ENCODE measurements around the gene MAP2. TPM values are rescaled to one million over a fixed set of nuclear protein-coding genes. Genes with fewer than 3 reads are reported as not detected.
"Not testable (repeated sequence)": the region's sequence is repeated elsewhere in the genome, so short reads cannot be mapped to it uniquely, and the experiment has no call there.

The MAP2 gene
- total RNA-seq, 1 donor from 2014 or later, result 678 TPM

DNA sequence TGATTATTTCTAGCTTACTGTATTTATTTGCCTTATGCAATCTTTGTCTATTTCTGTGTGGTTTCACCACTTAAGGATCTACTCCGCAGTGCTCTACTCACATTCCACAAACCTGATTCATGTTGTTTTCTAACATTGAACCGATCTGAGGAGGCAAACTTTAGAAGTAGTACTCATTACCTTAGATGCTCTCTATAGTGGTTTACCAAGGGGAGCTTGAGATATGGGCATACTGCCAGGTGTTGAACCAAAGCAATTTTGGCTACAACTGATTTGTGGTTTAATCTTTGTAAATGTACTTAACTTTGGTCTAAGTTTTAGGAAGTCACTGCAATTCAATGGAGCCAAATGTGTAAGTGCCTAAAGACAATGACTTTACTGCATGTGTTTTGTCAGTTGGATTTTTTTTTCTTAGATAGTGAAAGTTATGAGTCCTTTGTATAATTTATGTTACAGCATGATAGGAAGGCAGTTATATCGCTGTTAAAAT, 50.1 kb downstream of the MAP2 start:
- DNase-seq (ENCODE audit: low spot score in 2 of 2), result no peak
- no peak for FAIRE-seq

DNA sequence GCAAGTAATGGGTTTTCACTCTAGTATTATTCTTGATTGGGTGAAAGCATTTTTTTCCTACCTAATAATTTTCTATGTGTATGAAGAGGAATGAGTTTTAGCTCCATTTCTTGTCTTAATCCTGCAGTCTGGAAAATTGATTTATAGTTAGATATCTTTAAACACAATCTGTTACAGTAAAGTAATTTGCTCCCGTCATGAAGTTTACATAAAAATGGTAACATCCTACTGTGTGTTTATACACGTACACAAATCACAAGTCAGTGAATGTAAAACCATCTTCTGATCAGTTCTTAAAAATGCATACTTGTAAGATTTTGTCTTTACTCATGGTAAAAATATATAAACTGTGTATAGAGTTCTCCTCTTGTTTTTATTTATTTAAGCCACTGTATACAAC, 51.1 kb downstream of the MAP2 start:
- no peak for DNase-seq (ENCODE audit: low spot score in 2 of 2)
- FAIRE-seq, result no peak

DNA sequence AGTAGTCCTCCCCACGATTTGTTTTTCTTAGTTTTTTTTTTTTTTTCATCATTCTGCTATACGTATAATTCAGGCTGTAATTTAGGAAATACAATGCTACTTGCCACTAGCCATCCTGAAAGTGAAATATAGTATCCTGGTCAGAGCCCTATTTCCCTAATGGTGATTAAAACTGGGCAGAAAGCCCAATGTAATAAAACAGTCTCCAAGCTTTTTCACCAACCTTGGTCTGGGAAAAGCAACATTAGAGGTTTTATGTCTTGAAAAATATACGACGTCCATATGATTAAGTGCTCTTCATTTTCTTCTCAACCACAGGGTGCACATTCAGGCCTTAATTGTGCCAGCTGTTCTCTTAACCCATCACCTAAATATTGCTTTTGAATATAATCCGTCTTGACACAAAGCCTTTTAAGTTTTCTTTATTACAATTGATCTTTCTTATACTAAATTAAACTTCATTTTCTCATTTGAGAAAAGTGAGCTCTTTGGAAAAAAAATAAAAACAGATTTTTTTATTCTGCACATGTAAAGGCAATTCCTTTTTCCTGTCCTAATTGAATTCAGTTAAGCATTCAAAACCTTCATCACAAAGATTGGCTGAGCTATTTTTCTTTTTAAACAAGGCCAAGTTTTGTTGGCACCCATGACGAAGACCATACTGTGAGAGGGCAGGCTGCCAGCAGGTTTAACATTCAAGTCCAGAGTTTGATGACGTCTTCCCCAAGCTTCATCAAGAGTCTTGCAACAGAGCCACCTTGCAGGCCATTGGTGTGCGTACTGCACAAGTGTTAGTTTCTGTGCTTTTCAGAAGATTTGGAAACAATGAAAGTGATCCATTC, 52.7 kb downstream of the MAP2 start:
- DNase-seq (ENCODE audit: low spot score in 2 of 2), result no peak
- no peak for FAIRE-seq

DNA sequence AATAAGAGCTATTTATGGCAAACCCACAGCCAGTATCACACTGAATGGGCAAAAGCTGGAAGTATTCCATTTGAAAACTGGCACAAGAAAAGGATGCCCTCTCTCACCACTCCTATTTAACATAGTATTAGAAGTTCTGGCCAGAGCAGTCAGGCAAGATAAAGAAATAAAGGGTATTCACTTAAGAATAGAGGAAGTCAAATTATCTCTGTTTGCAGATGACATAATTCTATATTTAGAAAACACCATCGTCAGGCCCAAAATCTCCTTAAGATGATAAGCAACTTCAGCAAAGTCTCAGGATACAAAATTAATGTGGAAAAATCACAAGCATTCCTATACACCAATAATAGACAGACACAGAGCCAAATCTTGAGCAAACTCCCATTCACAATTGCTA, 68.4 kb downstream of the MAP2 start:
- FAIRE-seq; DNase-seq (ENCODE audit: low spot score in 2 of 2): not testable (repeated sequence)

DNA sequence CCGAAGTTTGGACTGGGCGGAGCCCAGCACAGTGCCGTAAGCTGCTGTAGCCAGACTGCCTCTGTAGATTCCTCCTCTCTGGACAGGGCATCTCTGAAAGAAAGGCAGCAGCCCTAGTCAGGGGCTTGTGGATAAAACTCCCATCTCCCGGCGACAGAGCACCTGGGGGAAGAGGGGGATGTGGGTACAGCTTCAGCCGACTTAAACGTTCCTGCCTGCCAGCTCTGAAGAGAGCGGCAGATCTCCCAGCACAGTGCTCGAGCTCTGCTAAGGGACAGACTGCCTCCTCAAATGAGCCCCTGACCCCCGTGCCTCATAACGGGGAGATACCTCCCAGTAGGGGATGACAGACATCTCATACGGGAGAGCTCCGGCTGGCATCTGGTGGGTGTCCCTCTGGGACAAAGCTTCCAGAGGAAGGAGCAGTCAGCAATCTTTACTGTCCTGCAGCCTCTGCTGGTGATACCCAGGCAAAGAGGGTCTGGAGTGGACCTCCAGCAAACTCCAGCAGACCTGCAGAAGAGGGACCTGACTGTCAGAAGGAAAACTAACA, 71.3 kb downstream of the MAP2 start:
- DNase-seq (ENCODE audit: low spot score in 2 of 2); FAIRE-seq: not testable (repeated sequence)

DNA sequence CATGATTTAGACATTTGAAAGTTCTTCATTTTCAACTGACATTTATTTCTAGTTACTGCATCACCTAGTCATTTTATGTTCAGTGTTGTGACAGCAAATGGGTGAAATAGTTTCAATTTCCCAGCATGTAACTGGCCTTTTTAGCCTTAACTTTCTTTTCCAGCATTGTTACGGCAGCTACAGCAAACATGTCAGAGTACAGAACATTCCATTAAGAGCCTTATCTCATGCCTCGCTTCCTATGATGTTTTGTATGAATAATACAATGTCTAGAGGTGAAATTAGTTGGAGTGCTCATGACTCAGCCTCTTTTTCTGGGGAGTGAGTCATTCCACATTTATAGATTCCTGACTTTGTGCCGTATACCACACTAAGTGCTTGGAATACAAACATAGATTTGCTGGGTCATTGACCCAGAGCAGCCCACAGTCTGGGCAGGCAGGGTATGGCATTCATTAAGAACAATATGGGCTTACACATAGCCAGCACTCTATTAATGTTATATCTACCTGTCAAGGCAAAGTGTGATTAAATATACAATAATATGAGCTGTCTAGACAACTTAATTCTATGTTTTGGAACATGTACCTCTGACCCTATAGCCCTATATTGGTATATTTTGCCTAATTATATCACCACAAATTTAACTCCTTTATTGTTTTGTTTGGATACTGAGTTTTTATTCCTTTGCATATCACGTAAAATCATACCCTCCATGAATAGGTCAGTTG, 72.2 kb downstream of the MAP2 start:
- peak in 1 of 2 donors; percentile 14 for DNase-seq (ENCODE audit: low spot score in 2 of 2)
- FAIRE-seq, result no peak

DNA sequence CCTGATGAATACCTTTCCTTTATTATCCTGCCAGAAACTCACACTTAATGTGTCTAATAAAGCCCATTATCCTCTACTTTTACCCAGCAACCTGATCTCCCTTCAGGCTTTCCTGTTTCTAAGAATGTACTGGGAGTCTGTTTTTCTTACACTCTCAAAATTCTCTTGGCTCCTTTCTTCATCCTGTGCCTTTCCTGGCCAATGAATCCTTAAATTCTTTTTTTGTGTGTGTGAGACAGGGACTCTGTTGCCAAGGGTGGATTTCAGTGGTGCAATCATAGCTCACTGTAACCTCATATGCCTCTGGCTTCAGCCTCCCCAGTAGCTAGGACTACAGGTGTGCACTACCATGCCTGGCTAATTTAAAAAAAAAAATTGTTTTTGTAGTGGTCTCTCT, 72.7 kb downstream of the MAP2 start:
- DNase-seq (ENCODE audit: low spot score in 2 of 2) (no peak), FAIRE-seq (no peak)

DNA sequence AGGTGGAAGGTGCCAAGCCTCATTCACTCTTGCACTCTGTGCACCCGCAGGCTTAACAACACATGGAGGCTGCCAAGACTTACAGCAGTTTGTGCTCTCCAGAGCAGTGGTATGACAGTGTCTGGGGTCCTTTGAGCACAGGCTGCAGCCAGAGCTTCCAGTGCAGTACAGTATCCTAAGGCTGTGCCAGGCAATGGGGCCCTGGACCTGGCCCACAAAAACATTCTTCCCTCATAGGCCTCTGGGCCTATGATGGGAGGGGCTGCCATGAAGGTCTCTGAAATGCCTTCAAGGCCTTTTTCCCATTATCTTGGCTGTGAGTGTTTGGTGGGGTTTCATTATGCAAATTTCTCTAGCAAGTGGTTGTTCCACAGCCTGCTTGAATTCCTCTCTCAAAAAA, 74.8 kb downstream of the MAP2 start:
- FAIRE-seq (no peak), DNase-seq (ENCODE audit: low spot score in 2 of 2) (no peak)

DNA sequence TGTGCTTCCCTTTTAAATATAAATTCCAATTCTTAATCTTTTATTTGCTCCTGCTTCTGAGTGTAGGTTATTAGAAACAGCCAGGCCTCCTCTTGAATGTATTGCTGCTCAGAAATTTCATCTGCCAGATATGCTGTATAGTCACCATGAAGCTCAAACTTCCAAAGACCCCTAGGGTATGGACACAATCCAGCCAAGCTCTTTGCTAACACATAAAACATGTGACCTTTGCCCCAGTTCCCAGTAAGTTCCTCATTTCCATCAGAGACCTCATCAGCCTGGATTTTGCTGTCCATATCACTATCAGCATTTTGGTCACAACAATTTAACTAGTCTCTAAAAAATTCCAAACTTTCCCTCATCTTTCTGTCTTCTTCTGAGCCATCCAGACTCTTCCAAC, 75.2 kb downstream of the MAP2 start:
- FAIRE-seq (no peak), DNase-seq (ENCODE audit: low spot score in 2 of 2) (no peak)

DNA sequence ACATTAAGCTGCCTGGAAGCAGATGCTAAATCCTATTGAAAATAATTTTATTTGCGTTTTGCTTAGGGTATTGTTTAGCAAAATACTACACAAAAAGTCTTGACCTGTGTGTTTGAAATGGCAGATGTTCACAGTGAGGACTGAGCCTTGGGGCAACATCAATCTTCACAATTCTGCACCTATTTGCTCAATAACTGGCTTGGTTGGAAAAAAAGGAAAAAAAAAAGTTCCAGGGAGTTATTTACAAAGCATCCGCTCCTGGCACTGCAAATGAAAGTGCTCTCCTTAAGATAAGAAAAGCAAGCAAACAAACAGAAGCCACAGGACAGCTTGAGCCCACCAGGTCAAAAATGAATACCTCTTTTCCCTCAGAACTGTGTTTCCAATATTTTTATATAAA, 77.7 kb downstream of the MAP2 start:
- DNase-seq (ENCODE audit: low spot score in 2 of 2) (no peak), FAIRE-seq (no peak)

DNA sequence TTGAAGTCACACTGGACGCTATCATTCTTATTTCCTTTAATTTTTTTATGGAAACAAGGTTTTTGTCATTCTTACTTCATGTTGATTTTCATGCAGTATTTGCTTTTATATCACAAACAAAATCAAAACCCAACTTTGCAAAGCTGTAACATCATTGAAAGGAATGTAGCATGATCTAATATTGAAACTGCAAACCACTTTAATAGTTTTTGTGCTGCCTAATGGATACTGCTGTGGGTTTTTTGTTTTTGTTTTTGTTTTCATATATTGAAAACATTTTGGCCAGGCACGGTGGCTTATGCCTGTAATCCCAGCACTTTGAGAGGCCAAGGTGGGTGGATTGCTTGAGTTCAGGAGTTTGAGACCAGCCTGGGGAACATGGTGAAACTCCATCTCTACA, 81.6 kb downstream of the MAP2 start:
- FAIRE-seq, result no peak
- DNase-seq (ENCODE audit: low spot score in 2 of 2), result no peak

DNA sequence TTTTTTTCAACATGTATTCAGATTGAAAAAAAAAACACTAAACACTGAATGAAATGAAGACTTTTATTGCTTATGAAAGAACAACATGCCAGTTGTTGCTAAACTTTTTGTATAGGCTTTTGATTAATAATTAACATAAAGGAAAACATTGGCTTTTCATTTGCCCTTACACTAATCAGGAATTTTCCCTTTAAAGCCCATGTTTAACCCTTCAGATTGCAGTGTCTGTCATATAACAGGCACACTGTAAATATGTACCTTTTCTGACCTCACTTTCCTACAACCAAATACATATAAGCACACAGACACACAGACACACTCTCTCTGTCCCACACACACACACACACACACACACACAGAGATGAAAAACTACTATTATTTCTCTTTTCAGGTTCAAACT, 84.4 kb downstream of the MAP2 start:
- no peak for DNase-seq (ENCODE audit: low spot score in 2 of 2)
- FAIRE-seq, result no peak

DNA sequence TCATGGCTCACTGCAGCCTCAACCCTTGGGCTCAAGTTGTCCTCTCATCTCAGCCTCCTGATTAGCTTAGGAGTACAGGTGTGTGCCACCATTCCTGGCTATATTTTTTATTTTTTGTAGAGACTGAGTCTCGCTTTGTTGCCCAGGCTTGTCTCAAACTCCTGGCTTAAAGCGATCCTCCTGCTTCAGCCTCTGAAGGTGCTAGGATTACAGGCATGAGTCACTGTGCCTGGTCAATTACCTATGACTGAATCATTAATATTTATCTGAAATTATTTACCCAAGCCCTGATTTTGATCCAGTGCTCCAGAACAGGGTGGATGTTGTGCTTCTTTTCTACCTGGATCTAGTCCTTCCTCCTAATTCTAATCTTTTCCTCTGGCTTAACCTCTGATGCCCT, 87.8 kb downstream of the MAP2 start:
- FAIRE-seq (no peak), DNase-seq (ENCODE audit: low spot score in 2 of 2) (no peak)

DNA sequence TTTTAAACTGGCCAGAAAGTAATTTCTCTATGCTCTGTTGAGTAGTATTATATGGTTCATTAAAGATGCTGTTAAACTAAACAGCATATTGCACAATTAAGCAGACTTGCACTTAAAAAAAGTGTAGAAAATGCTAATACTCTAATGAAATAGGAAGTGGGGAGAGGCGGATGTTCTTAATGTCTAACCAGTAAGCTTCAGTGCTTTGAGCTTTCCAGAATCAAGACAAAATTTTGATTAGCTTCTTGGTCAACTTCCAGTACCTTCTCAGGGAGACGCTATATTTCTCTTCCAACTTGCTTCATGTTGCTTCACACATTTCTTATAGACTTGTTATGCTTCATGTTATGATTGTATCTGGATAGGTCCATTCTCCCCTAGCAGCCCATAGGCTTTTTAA, 89.1 kb downstream of the MAP2 start:
- no peak for FAIRE-seq
- no peak for DNase-seq (ENCODE audit: low spot score in 2 of 2)

DNA sequence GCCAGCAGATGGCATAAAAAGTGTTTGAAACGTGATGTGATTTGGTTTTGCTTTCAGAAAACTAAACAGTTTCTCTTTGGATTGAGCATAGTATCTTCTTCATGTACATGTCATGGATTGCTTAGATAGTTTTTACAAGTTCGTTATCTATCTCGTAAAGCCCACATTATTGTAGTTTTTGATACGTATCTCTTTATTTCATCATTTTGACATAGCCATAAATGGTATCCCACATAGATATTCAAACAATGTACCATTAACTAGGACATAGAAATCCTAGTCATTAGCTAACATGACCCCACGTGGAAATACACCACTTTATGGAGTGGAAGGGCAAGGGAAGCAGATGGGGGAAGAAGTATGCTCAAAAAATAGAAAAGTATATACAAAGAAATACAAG, 93.6 kb downstream of the MAP2 start:
- DNase-seq (ENCODE audit: low spot score in 2 of 2) (no peak), FAIRE-seq (no peak)

DNA sequence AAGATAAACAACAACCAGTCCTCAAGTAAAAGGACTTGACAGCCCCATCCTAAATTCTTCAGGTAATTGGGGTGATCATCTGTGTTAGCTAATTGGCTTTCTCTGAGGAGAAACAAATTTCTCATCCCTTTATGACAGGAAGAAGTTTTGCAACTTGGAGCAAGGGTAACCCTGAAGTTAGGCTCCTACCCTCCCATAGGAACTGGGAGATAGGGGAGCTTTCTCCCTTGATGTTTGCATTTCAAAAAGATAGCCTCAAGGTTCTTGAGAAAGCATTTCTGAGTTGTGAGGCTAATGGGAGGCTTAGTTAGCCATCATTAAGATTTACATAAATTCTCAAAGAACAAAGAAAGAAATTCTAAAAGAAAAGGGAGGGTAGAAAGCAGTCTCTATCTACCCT, 95.4 kb downstream of the MAP2 start:
- FAIRE-seq, result no peak
- DNase-seq (ENCODE audit: low spot score in 2 of 2), result no peak

DNA sequence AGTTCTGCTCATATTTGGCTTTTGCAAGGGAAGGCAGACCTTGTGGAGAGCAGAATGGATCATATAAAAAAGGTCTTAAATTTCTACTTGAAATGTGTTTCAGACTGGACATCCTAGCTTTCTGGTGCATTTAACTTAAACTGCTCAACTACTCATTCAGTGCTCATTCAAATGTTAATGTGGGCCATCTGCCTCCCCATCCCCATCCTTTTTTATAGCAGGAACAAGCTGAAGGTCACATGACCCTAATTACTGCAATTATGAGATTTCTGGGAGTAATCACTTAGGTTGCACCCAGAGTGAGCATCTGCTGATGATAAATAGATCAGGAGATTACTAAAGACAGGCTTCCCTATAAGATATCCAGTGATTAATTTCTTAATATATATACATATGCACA, 96.1 kb downstream of the MAP2 start:
- FAIRE-seq (no peak), DNase-seq (ENCODE audit: low spot score in 2 of 2) (no peak)

DNA sequence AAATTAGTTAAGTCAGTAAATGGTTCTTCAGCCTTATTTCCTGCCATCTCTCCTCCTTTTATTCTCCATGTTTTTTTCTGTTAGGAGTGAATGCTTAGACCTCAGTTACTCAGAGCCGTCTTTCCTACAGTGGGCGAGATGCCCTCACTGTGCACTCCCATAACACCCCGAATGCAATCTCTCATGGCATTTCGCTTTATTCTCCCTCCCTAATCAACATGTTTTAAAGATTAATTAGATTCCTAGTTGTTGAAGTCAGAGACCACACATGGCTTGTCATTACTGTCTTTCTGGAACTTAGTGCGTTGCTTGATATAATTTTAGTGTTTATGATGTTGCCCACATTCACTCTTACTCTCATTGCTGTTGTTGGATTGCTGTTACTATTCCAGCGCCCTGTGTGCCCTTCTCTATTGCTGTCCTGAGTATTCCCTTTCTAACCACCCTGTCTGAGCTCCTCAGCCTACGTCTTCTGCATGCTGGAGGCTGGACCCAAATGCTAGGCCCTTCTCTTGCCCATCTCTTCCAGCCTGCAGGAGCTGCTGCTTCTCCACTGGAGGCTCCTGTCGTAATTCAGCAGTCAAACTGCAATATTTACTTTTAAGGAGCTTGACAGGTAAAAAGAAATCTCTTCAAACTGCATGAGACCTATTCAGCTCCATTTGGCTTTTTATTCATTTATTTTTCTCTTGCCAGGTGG, 99.3 kb downstream of the MAP2 start:
- FAIRE-seq (no peak), DNase-seq (ENCODE audit: low spot score in 2 of 2) (no peak)

DNA sequence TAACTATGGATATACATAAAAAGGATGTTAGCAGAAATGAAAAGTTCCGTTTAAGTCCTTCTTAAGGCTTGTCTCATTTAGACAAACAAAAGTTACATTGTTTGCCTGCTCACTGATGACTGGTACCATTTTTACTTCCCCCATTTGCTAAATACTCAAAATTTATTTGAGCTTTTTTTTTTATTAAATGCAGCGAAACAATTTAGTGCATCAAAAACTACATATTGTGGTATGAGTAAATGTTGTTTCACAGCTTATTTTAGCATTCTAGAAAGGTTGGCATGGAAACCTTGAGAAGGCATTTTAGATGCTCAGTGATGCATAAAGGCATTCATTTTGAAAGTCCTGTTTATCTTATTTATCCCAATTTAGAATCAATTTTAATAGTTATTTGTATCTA, 100.0 kb downstream of the MAP2 start:
- no peak for DNase-seq (ENCODE audit: low spot score in 2 of 2)
- FAIRE-seq, result no peak

DNA sequence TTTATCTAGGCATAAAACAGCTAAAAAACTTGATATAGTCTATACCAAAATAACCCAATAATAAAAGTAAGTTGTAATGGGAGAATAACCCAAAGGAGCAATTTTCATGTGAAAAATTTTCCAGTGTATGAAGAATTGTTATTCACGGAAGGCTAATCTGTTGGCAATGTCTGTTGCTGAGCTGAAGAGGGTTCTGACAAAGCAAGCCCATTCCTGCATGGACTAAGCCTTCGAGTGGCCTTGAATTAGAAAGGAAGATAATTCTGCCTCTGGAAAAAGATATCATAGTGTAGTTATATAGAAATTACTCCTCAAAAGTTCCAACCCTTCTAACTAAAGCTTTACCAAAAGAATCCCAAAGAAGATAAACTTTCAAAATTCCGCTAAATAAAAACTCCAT, 101.5 kb downstream of the MAP2 start:
- DNase-seq (ENCODE audit: low spot score in 2 of 2) (no peak), FAIRE-seq (no peak)

DNA sequence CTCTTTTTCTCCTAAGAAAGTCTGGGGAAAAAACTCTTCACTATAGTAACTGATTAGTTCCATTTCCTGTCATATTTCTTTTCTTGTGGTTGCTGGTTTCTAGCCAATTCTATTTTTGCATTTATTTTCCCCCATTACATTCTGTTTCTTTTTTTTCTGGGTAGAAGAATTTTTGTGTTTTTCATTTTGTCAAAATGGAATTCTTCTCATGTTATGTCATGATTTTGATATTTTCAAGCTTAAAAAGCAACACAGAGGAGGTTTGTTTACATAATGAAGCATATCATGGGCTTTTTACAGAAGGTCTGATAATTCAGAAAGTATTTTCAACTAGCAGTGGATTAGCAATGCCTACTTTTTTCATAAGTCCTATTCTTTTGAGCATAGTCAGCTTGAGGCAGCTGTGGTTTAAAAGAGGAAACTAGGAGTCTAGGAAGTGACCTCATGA, 102.0 kb downstream of the MAP2 start:
- no peak for FAIRE-seq

More for the DNA sequence above, 102.0 kb downstream of the MAP2 start:
- no peak for DNase-seq (ENCODE audit: low spot score in 2 of 2)
